Peyer's patch (tissue), 4 donors: Measurements from ENCODE around the gene CACNA2D3.
"Not testable (repeated sequence)": the region's sequence is repeated elsewhere in the genome, so short reads cannot be mapped to it uniquely, and the experiment has no call there.

Experiments
- CTCF ChIP-seq, 6 experiments: fragments of 450-650 bp in 4 of 6; fragments of 200-600 bp in 2 of 6; sonication (generic) in 1 of 6; IDR thresholded peaks; one replicate each; pipeline ENCODE4 v1.5.1; 2017 to 2019; ENCODE audit warnings: antibody characterized with exemption in 6 of 6, mild to moderate bottlenecking in 3 of 6, moderate library complexity in 1 of 6
- POLR2A ChIP-seq, 2 donors: fragments of 450-650 bp; IDR thresholded peaks; one replicate each; pipeline ENCODE4 v1.5.1; 2017; ENCODE audit warnings: antibody characterized with exemption in 2 of 2, mild to moderate bottlenecking in 2 of 2, moderate library complexity in 2 of 2

GRCh38 chr3:55111906-55112305 is 989.6 kb downstream of the CACNA2D3 start:
- TF ChIP-seq CTCF, POLR2A (IDR thresholded peaks at IDR 0.05): not testable (repeated sequence)
